H9 (cell line): ENCODE measurements around the gene C1QBP. TPM values are rescaled to one million over a fixed set of nuclear protein-coding genes. Genes with fewer than 3 reads are reported as not detected.

ENCODE experiments used
- DNase-seq: peaks from one replicate; pipeline ENCODE4 v3.0.0-alpha.2; 2017
- H2AFZ ChIP-seq: one replicate; pipeline ENCODE4 v1.6.1; 2013; ENCODE audit warnings: mild to moderate bottlenecking, low read length, control low read depth, moderate library complexity
- H2AK5ac ChIP-seq: 2 replicates; pipeline ENCODE4 v1.6.1; 2013; ENCODE audit warnings: low read length, control low read depth, mixed read lengths; ENCODE audit not compliant: insufficient read length
- H2BK120ac ChIP-seq: one replicate; pipeline ENCODE4 v1.6.1; 2013; ENCODE audit warnings: low read depth, mild to moderate bottlenecking, low read length, control low read depth, inconsistent platforms; ENCODE audit not compliant: poor library complexity, severe bottlenecking
- H2BK12ac ChIP-seq: 2 replicates; pipeline ENCODE4 v1.6.1; 2013; ENCODE audit warnings: low read length, control low read depth, mixed read lengths, low read depth; ENCODE audit not compliant: insufficient read length
- H2BK15ac ChIP-seq: 2 replicates; pipeline ENCODE4 v1.6.1; 2013; ENCODE audit warnings: low read depth, low read length, control low read depth
- H2BK20ac ChIP-seq: one replicate; pipeline ENCODE4 v1.6.1; 2013; ENCODE audit warnings: low read depth, mild to moderate bottlenecking, low read length, control low read depth, inconsistent platforms; ENCODE audit not compliant: poor library complexity, severe bottlenecking
- H2BK5ac ChIP-seq: 2 replicates; pipeline ENCODE4 v1.6.1; 2013; ENCODE audit warnings: low read length, control low read depth, mixed read lengths; ENCODE audit not compliant: insufficient read length
- H3K14ac ChIP-seq: 2 replicates; pipeline ENCODE4 v1.6.1; 2013; ENCODE audit warnings: low read length, control low read depth; ENCODE audit not compliant: insufficient read depth
- H3K18ac ChIP-seq: 2 replicates; pipeline ENCODE4 v1.6.1; 2013; ENCODE audit warnings: low read depth, mild to moderate bottlenecking, mixed read lengths, low read length, control low read depth; ENCODE audit not compliant: insufficient read length
- H3K23ac ChIP-seq: 2 replicates; pipeline ENCODE4 v1.6.1; 2013; ENCODE audit warnings: low read length, control low read depth, mixed read lengths, low read depth; ENCODE audit not compliant: insufficient read length
- H3K23me2 ChIP-seq: 2 replicates; pipeline ENCODE4 v1.6.1; 2013; ENCODE audit warnings: low read depth, mild to moderate bottlenecking, mixed read lengths, low read length, control low read depth; ENCODE audit not compliant: insufficient read length, poor library complexity, severe bottlenecking
- H3K27ac ChIP-seq: 2 replicates; pipeline ENCODE4 v1.5.1; 2013; ENCODE audit warnings: low read length, control low read depth, mixed read lengths, low read depth; ENCODE audit not compliant: insufficient read length
- H3K27me3 ChIP-seq: 2 replicates; pipeline ENCODE4 v1.6.1; 2013; ENCODE audit warnings: low read length, control low read depth, inconsistent platforms; ENCODE audit not compliant: insufficient read depth
- H3K4ac ChIP-seq: 2 replicates; pipeline ENCODE4 v1.6.1; 2013; ENCODE audit warnings: low read depth, mild to moderate bottlenecking, control low read depth, inconsistent platforms, low read length, moderate library complexity
- H3K4me1 ChIP-seq: 2 replicates; pipeline ENCODE4 v1.6.1; 2013; ENCODE audit warnings: low read length, control low read depth, inconsistent platforms; ENCODE audit not compliant: insufficient read depth
- H3K4me2 ChIP-seq: 2 replicates; pipeline ENCODE4 v1.6.1; 2013; ENCODE audit warnings: low read length, control low read depth, mixed read lengths; ENCODE audit not compliant: insufficient read length, insufficient read depth
- H3K56ac ChIP-seq: 2 replicates; pipeline ENCODE4 v1.6.1; 2013; ENCODE audit warnings: low read depth, mild to moderate bottlenecking, mixed read lengths, low read length, control low read depth; ENCODE audit not compliant: insufficient read length
- H3K79me1 ChIP-seq: 2 replicates; pipeline ENCODE4 v1.6.1; 2013; ENCODE audit warnings: low read depth, mild to moderate bottlenecking, moderate library complexity, low read length, control low read depth, inconsistent platforms; ENCODE audit not compliant: insufficient read depth, poor library complexity, severe bottlenecking
- H3K79me2 ChIP-seq: 2 replicates; pipeline ENCODE4 v1.6.1; 2013; ENCODE audit warnings: low read length, control low read depth, inconsistent platforms; ENCODE audit not compliant: insufficient read depth
- H3K9ac ChIP-seq: 2 replicates; pipeline ENCODE4 v1.6.1; 2013; ENCODE audit warnings: low read length, control low read depth, mixed read lengths; ENCODE audit not compliant: insufficient read length; ENCODE audit errors: extremely low read depth
- H3K9me3 ChIP-seq: one replicate; pipeline ENCODE4 v1.6.1; 2013; ENCODE audit warnings: low read depth, low read length, inconsistent platforms; ENCODE audit not compliant: control insufficient read depth
- H3T11ph ChIP-seq: one replicate; pipeline ENCODE4 v1.6.1; 2013; ENCODE audit warnings: mild to moderate bottlenecking, low read length, control low read depth, inconsistent platforms
- H4K20me1 ChIP-seq: one replicate; pipeline ENCODE4 v1.6.1; 2013; ENCODE audit not compliant: control insufficient read depth, insufficient read length, insufficient read depth
- H4K5ac ChIP-seq: 2 replicates; pipeline ENCODE4 v1.6.1; 2013; ENCODE audit warnings: low read depth, mild to moderate bottlenecking, mixed read lengths, low read length, control low read depth; ENCODE audit not compliant: insufficient read length
- H4K8ac ChIP-seq: replicated peaks from 2 replicates; pipeline ENCODE4 v1.6.1; 2013; ENCODE audit warnings: low read length, control low read depth, mixed read lengths, low read depth; ENCODE audit not compliant: insufficient read length
- H4K91ac ChIP-seq: 2 replicates; pipeline ENCODE4 v1.6.1; 2013; ENCODE audit warnings: low read depth, mild to moderate bottlenecking, moderate library complexity, mixed read lengths, low read length, control low read depth; ENCODE audit not compliant: insufficient read length
- H3K27ac Mint-ChIP-seq, 3 experiments: 2 replicates in 2 of 3; 3 replicates in 1 of 3; pipeline ENCODE4 v1.8.0; 2020 to 2021; ENCODE audit warnings: mixed read lengths in 3 of 3, mild to moderate bottlenecking in 1 of 3, moderate library complexity in 1 of 3
- H3K27me3 Mint-ChIP-seq: 2 replicates; pipeline ENCODE4 v1.8.0; 2021; ENCODE audit warnings: low read depth, mild to moderate bottlenecking, moderate library complexity, mixed read lengths
- H3K36me3 Mint-ChIP-seq, 3 experiments: 2 replicates in 2 of 3; 3 replicates in 1 of 3; pipeline ENCODE4 v1.8.0; 2020 to 2021; ENCODE audit warnings: low read depth in 3 of 3, mixed read lengths in 3 of 3; ENCODE audit not compliant: insufficient read depth in 1 of 3
- H3K4me1 Mint-ChIP-seq, 2 experiments: 2 replicates each; pipeline ENCODE4 v1.8.0; 2020; ENCODE audit warnings: mixed read lengths in 2 of 2
- H3K4me3 Mint-ChIP-seq, 2 experiments: 2 replicates in 1 of 2; 3 replicates in 1 of 2; pipeline ENCODE4 v1.8.0; 2020 to 2021; ENCODE audit warnings: mild to moderate bottlenecking in 2 of 2, mixed read lengths in 2 of 2, moderate library complexity in 1 of 2
- H3K9me3 Mint-ChIP-seq, 2 experiments: 2 replicates in 1 of 2; 3 replicates in 1 of 2; pipeline ENCODE4 v1.8.0; 2020; ENCODE audit warnings: mild to moderate bottlenecking in 2 of 2, mixed read lengths in 2 of 2, moderate library complexity in 1 of 2
- WGBS: extraction: QIAGEN DNeasy Blood & Tissue Kit; methylation state at CpG from one replicate; pipeline ENCODE4 v1.1.7; 2013; ENCODE audit warnings: missing lambda C conversion rate, low lambda C conversion rate, mixed read lengths; ENCODE audit not compliant: insufficient read length; ENCODE audit errors: extremely low coverage; 5-methylcytosine and 5-hydroxymethylcytosine counted together
- total RNA-seq: library from RNA; stranded (reverse); gene quantifications from 2 replicates; pipeline ENCODE4 v1.2.1, GENCODE V29; 2021
- TF ChIP-seq, protein P1 (sequence below): fragments of 200-600 bp; sonication (generic); conservative IDR thresholded peaks from 3 replicates; pipeline ENCODE4 v1.8.0; 2021; ENCODE audit warnings: antibody characterized with exemption, mild to moderate bottlenecking

Gene C1QBP
- total RNA-seq, 1 experiment from 2014 or later: 390 TPM

DNA sequence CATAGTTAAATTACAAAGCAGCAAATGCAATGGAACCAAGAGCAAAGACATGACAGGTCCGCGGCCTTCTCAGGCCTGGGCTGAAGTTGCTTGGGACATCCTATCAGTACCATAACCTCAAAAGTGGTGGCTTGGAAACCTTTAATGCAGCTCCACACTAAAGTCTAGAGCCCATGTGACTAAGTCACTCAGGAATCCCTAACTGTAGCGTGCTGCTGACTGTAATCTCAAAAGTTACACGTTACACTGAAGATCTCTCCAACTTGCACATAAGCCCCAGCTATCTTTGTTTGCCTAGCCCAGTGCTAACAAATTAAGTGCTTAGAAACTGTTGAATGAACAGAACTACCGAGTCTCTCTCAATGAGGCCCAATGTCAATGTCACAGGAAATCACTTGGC is 47.3 kb downstream of the C1QBP start:
- H3K4me1 Mint-ChIP-seq: no peaks in the 10 kb centered on the region

More for the DNA sequence above, 47.3 kb downstream of the C1QBP start:
- no peak overlapping the region for H3K56ac ChIP-seq
- Mint-ChIP-seq H3K4me3 (no peak overlapping the region), H3K36me3 (peaks cover 34 to 90% (median 77%) of the 10 kb centered on the region in 3 experiments), H3K27me3 (no peaks in the 10 kb centered on the region), H3K27ac (no peak overlapping the region), H3K9me3 (no peaks in the 10 kb centered on the region)
- H3K18ac ChIP-seq: no peak overlapping the region
- no peak overlapping the region for H2BK5ac ChIP-seq
- H2AFZ ChIP-seq: no peak overlapping the region
- H3K9ac ChIP-seq: no peak overlapping the region
- no peak overlapping the region for H3K4ac ChIP-seq
- H3K23me2 ChIP-seq: no peaks in the 10 kb centered on the region
- H3K4me2 ChIP-seq: no peak overlapping the region
- no peaks in the 10 kb centered on the region for H4K20me1 ChIP-seq
- no peak overlapping the region for H3K14ac ChIP-seq
- H2AK5ac ChIP-seq: no peak overlapping the region
- no peak overlapping the region for H3K27ac ChIP-seq
- H4K5ac ChIP-seq: no peak overlapping the region
- no peak overlapping the region for H4K91ac ChIP-seq
- TF ChIP-seq, protein P1, sequence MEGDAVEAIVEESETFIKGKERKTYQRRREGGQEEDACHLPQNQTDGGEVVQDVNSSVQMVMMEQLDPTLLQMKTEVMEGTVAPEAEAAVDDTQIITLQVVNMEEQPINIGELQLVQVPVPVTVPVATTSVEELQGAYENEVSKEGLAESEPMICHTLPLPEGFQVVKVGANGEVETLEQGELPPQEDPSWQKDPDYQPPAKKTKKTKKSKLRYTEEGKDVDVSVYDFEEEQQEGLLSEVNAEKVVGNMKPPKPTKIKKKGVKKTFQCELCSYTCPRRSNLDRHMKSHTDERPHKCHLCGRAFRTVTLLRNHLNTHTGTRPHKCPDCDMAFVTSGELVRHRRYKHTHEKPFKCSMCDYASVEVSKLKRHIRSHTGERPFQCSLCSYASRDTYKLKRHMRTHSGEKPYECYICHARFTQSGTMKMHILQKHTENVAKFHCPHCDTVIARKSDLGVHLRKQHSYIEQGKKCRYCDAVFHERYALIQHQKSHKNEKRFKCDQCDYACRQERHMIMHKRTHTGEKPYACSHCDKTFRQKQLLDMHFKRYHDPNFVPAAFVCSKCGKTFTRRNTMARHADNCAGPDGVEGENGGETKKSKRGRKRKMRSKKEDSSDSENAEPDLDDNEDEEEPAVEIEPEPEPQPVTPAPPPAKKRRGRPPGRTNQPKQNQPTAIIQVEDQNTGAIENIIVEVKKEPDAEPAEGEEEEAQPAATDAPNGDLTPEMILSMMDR: no peak
- H3K9me3 ChIP-seq: no peaks in the 10 kb centered on the region
- H2BK12ac ChIP-seq: no peak overlapping the region
- H2BK15ac ChIP-seq: no peak overlapping the region
- no CpG with 5 or more reads among the region's 5 CpGs for WGBS
- no peak overlapping the region for H2BK120ac ChIP-seq
- H4K8ac ChIP-seq: no peak overlapping the region
- no peak overlapping the region for H3T11ph ChIP-seq
- no peak for DNase-seq
- no peaks in the 10 kb centered on the region for H3K79me1 ChIP-seq
- no peaks in the 10 kb centered on the region for H3K4me1 ChIP-seq
- H3K23ac ChIP-seq: no peak overlapping the region
- H3K27me3 ChIP-seq: no peaks in the 10 kb centered on the region
- H3K79me2 ChIP-seq: no peaks in the 10 kb centered on the region
- H2BK20ac ChIP-seq: no peak overlapping the region

Other genes starting within 250 kb of the C1QBP start
- 11.3 and 12.5 TPM in 2 replicates for gene ZNF594, start 247.3 kb downstream of the C1QBP start, total RNA-seq
- not detected in 2 replicates for gene SCIMP, start 204.3 kb downstream of the C1QBP start, total RNA-seq
- gene RABEP1, start 156.9 kb downstream of the C1QBP start, total RNA-seq: 44.6 and 46.9 TPM in 2 replicates
- 96.5 and 98.2 TPM in 2 replicates for gene NUP88, start 19.5 kb downstream of the C1QBP start, total RNA-seq
- gene RPAIN, start 19.0 kb downstream of the C1QBP start, total RNA-seq: 78.9 and 81.9 TPM in 2 replicates
- gene DHX33, start 29.8 kb upstream of the C1QBP start, total RNA-seq: 66.7 and 69.9 TPM in 2 replicates
- gene DERL2, start 47.0 kb upstream of the C1QBP start, total RNA-seq: 83.2 and 85.6 TPM in 2 replicates
- gene MIS12, start 47.4 kb upstream of the C1QBP start, total RNA-seq: 28.6 and 30.7 TPM in 2 replicates
- 11.0 and 12.1 TPM in 2 replicates for gene NLRP1, start 145.4 kb upstream of the C1QBP start, total RNA-seq